CD4-positive, alpha-beta T cell treated with Interleukin-6 at 100 ng/mL for 8 hours (primary cell): ENCODE measurements around the gene C2CD2.

Experiments used
- DNase-seq: peaks from one replicate; pipeline ENCODE4 v3.0.0-alpha.2; 2020; ENCODE audit warnings: mixed read lengths, low spot score

Gene C2CD2

GRCh38 chr21:41908829-41909228 is 45.0 kb downstream of the C2CD2 start:
- DNase-seq, result no peak

- no peak for DNase-seq
These were observed 46.1 kb downstream of the C2CD2 start for GRCh38 chr21:41907496-41908258.

- DNase-seq, result no peak
These were observed 47.0 kb downstream of the C2CD2 start for GRCh38 chr21:41906770-41907169.

GRCh38 chr21:41903559-41904351 is 50.1 kb downstream of the C2CD2 start:
- DNase-seq, result no peak

GRCh38 chr21:41902946-41903345 is 50.9 kb downstream of the C2CD2 start:
- no peak for DNase-seq

- no peak for DNase-seq
These were observed 52.0 kb downstream of the C2CD2 start for GRCh38 chr21:41901782-41902181.

- no peak for DNase-seq
These were observed 52.7 kb downstream of the C2CD2 start for GRCh38 chr21:41901099-41901498.

- no peak for DNase-seq
These were observed 53.4 kb downstream of the C2CD2 start for GRCh38 chr21:41900401-41900800.

- peak; percentile 12 for DNase-seq
These were observed 54.2 kb downstream of the C2CD2 start for GRCh38 chr21:41899426-41900202.

- no peak for DNase-seq
These were observed 54.8 kb downstream of the C2CD2 start for GRCh38 chr21:41898998-41899397.

- DNase-seq, result no peak
These were observed 56.1 kb downstream of the C2CD2 start for GRCh38 chr21:41897700-41898099.

- DNase-seq, result no peak
These were observed 56.7 kb downstream of the C2CD2 start for GRCh38 chr21:41897047-41897669.

- DNase-seq, result peak; percentile 53
These were observed 58.0 kb downstream of the C2CD2 start for GRCh38 chr21:41895643-41896493.

GRCh38 chr21:41894922-41895557 is 58.8 kb downstream of the C2CD2 start:
- DNase-seq, result no peak

- DNase-seq, result no peak
These were observed 59.3 kb downstream of the C2CD2 start for GRCh38 chr21:41894511-41894910.

GRCh38 chr21:41892726-41893125 is 61.1 kb downstream of the C2CD2 start:
- no peak for DNase-seq

- DNase-seq, result no peak
These were observed 62.7 kb downstream of the C2CD2 start for GRCh38 chr21:41891132-41891531.

- DNase-seq, result no peak
These were observed 63.5 kb downstream of the C2CD2 start for GRCh38 chr21:41890355-41890754.

- DNase-seq, result no peak
These were observed 65.0 kb downstream of the C2CD2 start for GRCh38 chr21:41888749-41889376.

GRCh38 chr21:41887667-41888066 is 66.2 kb downstream of the C2CD2 start:
- no peak for DNase-seq
